RWPE2 (cell line): ENCODE data around the gene DRD2.

Experiments
- ATAC-seq: fragments of 200-7000 bp; cut with Tn5 transposase; 3 replicates; pipeline ENCODE4 v1.9.1; 2021; ENCODE audit warnings: low read depth
- DNase-seq: peaks from one replicate; pipeline ENCODE4 v3.0.0-alpha.2; 2020; ENCODE audit warnings: low spot score
- H3K27ac ChIP-seq: fragments of 450-650 bp; 2 replicates; pipeline ENCODE4 v1.5.1; 2017; ENCODE audit warnings: mild to moderate bottlenecking; ENCODE audit not compliant: poor library complexity, severe bottlenecking
- H3K27me3 ChIP-seq: fragments of 250-450 bp; sonication (Bioruptor Pico); 2 replicates; pipeline ENCODE4 v1.5.1; 2021; ENCODE audit warnings: mild to moderate bottlenecking, moderate library complexity; ENCODE audit not compliant: insufficient read depth, poor library complexity, severe bottlenecking
- H3K36me3 ChIP-seq: fragments of 250-450 bp; sonication (Bioruptor Pico); 2 replicates; pipeline ENCODE4 v1.5.1; 2020; ENCODE audit warnings: low read depth, mild to moderate bottlenecking, moderate library complexity
- H3K4me1 ChIP-seq: fragments of 250-450 bp; sonication (Bioruptor Pico); 2 replicates; pipeline ENCODE4 v1.5.1; 2021; ENCODE audit warnings: mild to moderate bottlenecking, moderate library complexity; ENCODE audit not compliant: insufficient read depth, poor library complexity, severe bottlenecking
- H3K4me3 ChIP-seq: fragments of 250-450 bp; sonication (Bioruptor Pico); 2 replicates; pipeline ENCODE4 v1.5.1; 2021; ENCODE audit warnings: mild to moderate bottlenecking, moderate library complexity; ENCODE audit not compliant: severe bottlenecking
- H3K9me3 ChIP-seq: fragments of 250-450 bp; sonication (Bioruptor Pico); 2 replicates; pipeline ENCODE4 v1.5.1; 2021; ENCODE audit warnings: mild to moderate bottlenecking, moderate library complexity; ENCODE audit not compliant: severe bottlenecking
- CTCF ChIP-seq: fragments of 450-650 bp; IDR thresholded peaks from one replicate; pipeline ENCODE4 v1.5.1; 2017; ENCODE audit warnings: mild to moderate bottlenecking, moderate library complexity; ENCODE audit not compliant: poor library complexity, severe bottlenecking

Gene DRD2

GRCh38 chr11:113404859-113405430 is 70.3 kb downstream of the DRD2 start:
- Histone ChIP-seq H3K4me1 (peaks cover 14% of the 10 kb centered on the region), H3K27me3 (no peaks in the 10 kb centered on the region), H3K27ac (no peak overlapping the region), H3K4me3 (no peak overlapping the region), H3K36me3 (no peaks in the 10 kb centered on the region), H3K9me3 (no peaks in the 10 kb centered on the region)
- TF ChIP-seq CTCF: no peak
- ATAC-seq: no peak
- DNase-seq: no peak

GRCh38 chr11:113401718-113402117 is 73.5 kb downstream of the DRD2 start:
- no peak overlapping the region for H3K4me3 ChIP-seq
- H3K36me3 ChIP-seq: no peaks in the 10 kb centered on the region
- TF ChIP-seq CTCF: no peak
- DNase-seq (peak; percentile 97), ATAC-seq (peak; percentile 97)
- H3K27me3 ChIP-seq: no peaks in the 10 kb centered on the region
- no peaks in the 10 kb centered on the region for H3K9me3 ChIP-seq
- peak overlapping the region; percentile 11 for H3K27ac ChIP-seq
- peaks cover 14% of the 10 kb centered on the region for H3K4me1 ChIP-seq

GRCh38 chr11:113400631-113401230 is 74.5 kb downstream of the DRD2 start:
- H3K9me3 ChIP-seq: no peaks in the 10 kb centered on the region
- no peak for TF ChIP-seq CTCF
- H3K4me1 ChIP-seq: peaks cover 14% of the 10 kb centered on the region
- no peak overlapping the region for H3K4me3 ChIP-seq
- DNase-seq (no peak), ATAC-seq (no peak)
- no peaks in the 10 kb centered on the region for H3K27me3 ChIP-seq
- H3K27ac ChIP-seq: peak overlapping the region; percentile 11
- H3K36me3 ChIP-seq: no peaks in the 10 kb centered on the region

- Histone ChIP-seq H3K36me3 (no peaks in the 10 kb centered on the region), H3K4me3 (no peak overlapping the region), H3K27me3 (no peaks in the 10 kb centered on the region), H3K4me1 (peaks cover 8% of the 10 kb centered on the region), H3K27ac (no peak overlapping the region), H3K9me3 (no peaks in the 10 kb centered on the region)
- ATAC-seq: no peak
- TF ChIP-seq CTCF: no peak
- DNase-seq: no peak
Measured at GRCh38 chr11:113398669-113399430, 76.3 kb downstream of the DRD2 start.

- H3K27ac ChIP-seq: no peak overlapping the region
- DNase-seq (no peak), ATAC-seq (no peak)
- H3K4me1 ChIP-seq: peaks cover 8% of the 10 kb centered on the region
- no peaks in the 10 kb centered on the region for H3K9me3 ChIP-seq
- no peaks in the 10 kb centered on the region for H3K36me3 ChIP-seq
- no peaks in the 10 kb centered on the region for H3K27me3 ChIP-seq
- H3K4me3 ChIP-seq: no peak overlapping the region
- TF ChIP-seq CTCF: no peak
Measured at GRCh38 chr11:113397821-113398220, 77.4 kb downstream of the DRD2 start.
